Body of pancreas (tissue), 4 donors: ENCODE measurements around the gene PRRG3.

Source experiments
- CTCF ChIP-seq, 7 experiments: fragments of 450-650 bp in 4 of 7; fragments of 200-600 bp in 3 of 7; sonication (generic) in 3 of 7; IDR thresholded peaks; one replicate each; pipeline ENCODE4 v1.5.1; 2016 to 2019; ENCODE audit warnings: antibody characterized with exemption in 7 of 7
- POLR2A ChIP-seq, 3 donors: fragments of 450-650 bp; IDR thresholded peaks; one replicate each; pipeline ENCODE4 v1.6.1; 2016; ENCODE audit warnings: antibody characterized with exemption in 3 of 3, mild to moderate bottlenecking in 2 of 3

- TF ChIP-seq CTCF (IDR thresholded peaks at IDR 0.05) (no peak), POLR2A (IDR thresholded peaks at IDR 0.05) (no peak)
Measured at GRCh38 chrX:151745651-151746050, 50.4 kb downstream of the PRRG3 start.
